Fibroblast of villous mesenchyme (primary cell): ENCODE measurements around the gene BCCIP. TPM values are rescaled to one million over a fixed set of nuclear protein-coding genes. Genes with fewer than 3 reads are reported as not detected.

Experiments
- DNase-seq: peaks from one replicate; pipeline ENCODE4 v3.0.0-alpha.2; 2010; ENCODE audit warnings: low read depth
- H3K4me3 ChIP-seq: 2 replicates; pipeline ENCODE4 v1.5.1; 2011; ENCODE audit warnings: low read depth, mild to moderate bottlenecking, low read length
- total RNA-seq: library from RNA; depleted of rRNA; stranded (reverse); fragments of >200 nt; gene quantifications from 2 replicates; pipeline ENCODE4 v1.2.3, GENCODE V29; 2012
- TF ChIP-seq, protein P1 (sequence below): IDR thresholded peaks from 2 replicates; pipeline ENCODE4 v1.5.1; 2012; ENCODE audit warnings: low read depth, mild to moderate bottlenecking, low read length; ENCODE audit not compliant: insufficient read depth

BCCIP gene
- total RNA-seq, 1 donor, result 48.4 TPM

DNA sequence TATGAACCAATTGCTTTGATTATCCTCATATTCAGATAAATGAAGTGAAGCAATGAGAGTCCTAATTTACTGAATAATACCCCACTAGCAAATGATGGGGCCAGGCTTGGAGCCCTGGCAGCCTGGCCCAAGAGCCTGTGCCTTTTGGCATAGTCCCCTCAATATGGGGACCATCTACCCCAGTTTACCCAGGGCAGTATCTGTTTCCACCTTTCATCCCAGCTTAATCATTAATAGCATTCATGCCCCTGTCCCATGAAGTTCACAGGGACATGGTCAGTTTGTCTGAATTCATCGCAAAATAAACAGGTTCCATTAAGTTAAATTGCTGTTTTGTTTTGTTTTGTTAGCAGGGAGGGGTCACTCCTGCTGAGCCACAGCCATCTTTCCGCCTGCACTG, 25.5 kb downstream of the BCCIP start:
- TF ChIP-seq, protein P1, sequence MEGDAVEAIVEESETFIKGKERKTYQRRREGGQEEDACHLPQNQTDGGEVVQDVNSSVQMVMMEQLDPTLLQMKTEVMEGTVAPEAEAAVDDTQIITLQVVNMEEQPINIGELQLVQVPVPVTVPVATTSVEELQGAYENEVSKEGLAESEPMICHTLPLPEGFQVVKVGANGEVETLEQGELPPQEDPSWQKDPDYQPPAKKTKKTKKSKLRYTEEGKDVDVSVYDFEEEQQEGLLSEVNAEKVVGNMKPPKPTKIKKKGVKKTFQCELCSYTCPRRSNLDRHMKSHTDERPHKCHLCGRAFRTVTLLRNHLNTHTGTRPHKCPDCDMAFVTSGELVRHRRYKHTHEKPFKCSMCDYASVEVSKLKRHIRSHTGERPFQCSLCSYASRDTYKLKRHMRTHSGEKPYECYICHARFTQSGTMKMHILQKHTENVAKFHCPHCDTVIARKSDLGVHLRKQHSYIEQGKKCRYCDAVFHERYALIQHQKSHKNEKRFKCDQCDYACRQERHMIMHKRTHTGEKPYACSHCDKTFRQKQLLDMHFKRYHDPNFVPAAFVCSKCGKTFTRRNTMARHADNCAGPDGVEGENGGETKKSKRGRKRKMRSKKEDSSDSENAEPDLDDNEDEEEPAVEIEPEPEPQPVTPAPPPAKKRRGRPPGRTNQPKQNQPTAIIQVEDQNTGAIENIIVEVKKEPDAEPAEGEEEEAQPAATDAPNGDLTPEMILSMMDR, result no peak
- DNase-seq, result no peak
- H3K4me3 ChIP-seq, result no peak overlapping the region

DNA sequence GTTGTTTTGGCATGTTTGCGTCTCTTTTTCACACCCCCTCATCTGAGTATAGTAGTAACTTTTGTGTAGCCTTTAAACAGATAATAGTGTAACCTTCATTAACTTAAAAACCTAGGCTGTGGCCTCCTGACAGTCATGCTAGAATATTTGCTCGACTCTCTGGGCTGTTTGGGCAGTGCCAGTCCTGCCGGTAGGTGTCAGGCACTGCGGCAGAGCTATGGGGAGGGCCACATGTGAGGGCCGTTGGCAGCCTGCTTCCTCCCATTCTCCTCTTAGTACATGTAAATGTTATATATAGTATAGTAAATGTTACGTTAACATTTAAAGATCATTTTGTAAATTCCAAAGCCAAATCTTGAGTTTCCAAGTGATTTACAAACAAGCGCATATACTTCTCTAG, 26.1 kb downstream of the BCCIP start:
- TF ChIP-seq, protein P1, result no peak
- no peak for DNase-seq
- no peak overlapping the region for H3K4me3 ChIP-seq

DNA sequence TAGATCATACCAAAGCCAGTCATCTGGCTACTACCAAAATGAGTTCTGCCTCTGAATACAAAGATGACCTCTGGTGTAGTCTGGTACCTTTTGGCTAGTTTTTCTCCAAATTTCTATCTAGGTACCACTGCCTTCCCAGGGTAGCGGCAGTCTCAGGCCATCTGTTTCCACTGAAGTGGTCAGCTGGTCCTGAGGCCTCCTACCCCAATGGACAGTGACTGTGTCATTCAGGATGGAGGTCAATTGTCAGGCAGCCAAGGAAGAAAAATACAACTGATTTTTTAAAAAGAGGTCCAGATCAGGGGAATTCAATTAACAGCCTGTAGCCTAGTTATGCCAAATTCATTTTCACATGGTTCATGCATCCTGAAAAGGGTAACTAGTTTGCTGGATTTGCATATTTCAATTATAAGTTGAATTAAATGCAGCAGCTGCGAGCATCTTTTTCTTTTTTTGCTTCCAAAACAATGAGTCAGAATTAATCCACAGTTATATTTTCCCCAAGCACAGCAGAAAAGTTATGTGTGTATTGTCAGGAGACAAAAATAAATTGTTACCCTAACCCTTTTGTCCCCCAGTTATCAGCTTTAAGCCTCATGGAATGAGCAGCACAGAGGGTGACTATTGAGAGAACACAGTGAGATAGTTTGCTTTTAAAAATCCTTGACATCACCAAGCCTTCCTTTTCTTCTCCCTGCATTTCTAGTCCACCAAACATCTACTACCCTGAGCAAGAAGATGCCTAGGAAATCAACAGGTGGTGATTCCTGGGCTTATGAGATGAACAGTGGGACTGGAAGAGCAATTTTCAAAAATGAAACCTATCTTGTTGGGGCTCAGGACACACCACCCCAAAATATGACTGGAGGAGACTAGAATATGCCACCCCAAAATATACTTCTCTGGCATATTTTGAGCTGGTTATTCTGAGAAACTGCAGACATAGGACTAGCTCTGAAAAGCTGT, 27.7 kb downstream of the BCCIP start:
- DNase-seq, result no peak
- TF ChIP-seq, protein P1, result no peak
- no peak overlapping the region for H3K4me3 ChIP-seq

DNA sequence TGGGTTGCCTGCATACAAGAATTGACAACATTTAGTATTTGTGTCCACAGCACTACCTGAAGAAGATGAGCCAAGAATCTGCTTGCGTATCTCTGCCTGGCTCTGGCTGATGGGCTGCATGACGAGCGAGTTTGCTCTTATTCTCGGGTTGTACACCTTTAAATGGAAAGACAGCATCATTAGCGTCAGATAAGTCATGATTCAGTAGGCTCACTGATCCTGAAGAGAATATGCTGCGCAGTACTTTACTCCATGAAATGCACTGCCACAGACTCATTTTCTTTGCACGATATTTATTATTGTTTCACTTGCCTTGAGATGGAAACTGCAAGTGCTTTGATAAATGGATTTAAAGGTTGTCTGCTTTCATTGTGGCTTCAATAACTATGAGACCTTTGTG, 29.1 kb downstream of the BCCIP start:
- TF ChIP-seq, protein P1, result no peak
- H3K4me3 ChIP-seq, result no peak overlapping the region
- DNase-seq, result no peak

DNA sequence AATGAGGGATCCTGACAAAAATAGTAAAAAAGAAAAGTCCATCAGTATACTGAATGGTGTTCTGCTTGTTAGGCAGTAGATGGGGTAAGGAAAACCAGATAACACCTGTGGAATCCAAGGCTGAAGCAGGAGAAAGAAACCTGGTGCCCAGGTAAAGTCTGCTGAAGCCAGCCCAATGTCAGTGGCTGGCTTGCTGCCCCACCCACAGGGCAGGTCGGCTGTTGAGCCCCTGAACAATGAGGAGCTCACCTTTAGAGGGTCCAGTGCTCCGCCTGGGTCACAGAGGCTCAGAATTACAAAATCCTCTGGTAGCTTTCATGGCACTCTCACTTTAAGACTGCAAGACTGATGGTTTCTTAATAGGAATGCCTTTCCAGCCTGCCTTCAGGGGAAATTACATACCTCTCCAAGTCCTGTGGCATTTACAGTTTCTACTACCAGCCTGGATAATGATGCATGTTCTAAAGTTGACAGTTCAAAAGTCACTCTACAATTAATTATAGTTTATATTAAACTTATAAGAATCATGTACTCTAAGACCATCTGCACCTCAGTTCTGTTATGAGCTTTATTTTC, 33.9 kb downstream of the BCCIP start:
- no peak overlapping the region for H3K4me3 ChIP-seq
- no peak for DNase-seq

DNA sequence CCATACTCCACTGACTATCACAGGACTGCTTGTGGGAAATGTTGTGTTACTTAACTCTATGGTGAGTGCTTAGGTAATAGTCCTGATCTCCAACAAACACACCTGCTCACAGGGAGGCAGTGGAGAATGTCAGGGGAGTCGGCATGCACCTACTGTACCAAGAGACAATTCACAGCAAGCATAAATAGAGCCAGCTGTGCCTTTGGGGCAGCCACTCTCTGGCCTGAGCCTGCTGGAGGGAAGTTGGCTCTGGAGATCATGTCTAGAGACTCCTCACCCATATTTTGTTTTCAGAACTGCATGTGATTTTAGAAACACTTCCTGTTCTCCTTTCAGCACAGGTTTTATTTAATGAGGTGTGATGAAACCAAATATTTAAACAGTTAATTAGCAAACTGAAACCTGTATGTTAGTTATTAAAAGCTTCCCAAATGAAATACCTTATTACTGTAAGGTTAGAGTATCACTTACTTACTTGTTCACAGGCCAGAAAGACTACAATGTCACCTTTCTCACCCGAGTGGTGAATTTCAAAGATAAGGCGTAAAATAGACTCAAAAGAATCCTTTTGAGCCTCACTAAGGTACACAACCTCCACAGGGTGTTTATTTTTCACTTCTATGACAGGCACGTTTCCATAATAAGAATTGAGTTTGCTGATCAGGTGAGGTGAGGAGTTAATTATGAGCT, 35.9 kb downstream of the BCCIP start:
- DNase-seq, result no peak
- TF ChIP-seq, protein P1, result no peak

More for the DNA sequence above, 33.9 kb downstream of the BCCIP start:
- TF ChIP-seq, protein P1, result no peak

More for the DNA sequence above, 35.9 kb downstream of the BCCIP start:
- no peak overlapping the region for H3K4me3 ChIP-seq
